ENCODE measurements around the gene OR5K2.

The OR5K2 gene

GRCh38 chr3:98522544-98523281 is 25.2 kb downstream of the OR5K2 start, which contains the start of gene CLDND1:
CLDND1 (minus strand) TSS chr3:98522902; CDS start chr3:98521424, 1,478 bp downstream.
- DNase-seq (ENCODE audit: low spot score): peak; percentile 96

GRCh38 chr3:98525494-98525893 is 28.0 kb downstream of the OR5K2 start:
- no peak for DNase-seq (ENCODE audit: low spot score)

GRCh38 chr3:98528474-98529346 is 31.2 kb downstream of the OR5K2 start:
- DNase-seq (ENCODE audit: low spot score): no peak

- no peak for DNase-seq (ENCODE audit: low spot score)
Observed at GRCh38 chr3:98529856-98530459, 32.5 kb downstream of the OR5K2 start.

GRCh38 chr3:98530676-98531075 is 33.2 kb downstream of the OR5K2 start:
- no peak for DNase-seq (ENCODE audit: low spot score)

GRCh38 chr3:98531622-98532274 is 34.3 kb downstream of the OR5K2 start, which contains the start of gene GPR15:
GPR15 (plus strand) TSS chr3:98531978; CDS start chr3:98532034, 56 bp downstream.
- no peak for DNase-seq (ENCODE audit: low spot score)

- DNase-seq (ENCODE audit: low spot score): no peak
Observed at GRCh38 chr3:98532275-98532637, 34.8 kb downstream of the OR5K2 start.

- DNase-seq (ENCODE audit: low spot score): no peak
Observed at GRCh38 chr3:98532709-98533571, 35.5 kb downstream of the OR5K2 start.

GRCh38 chr3:98534168-98534567 is 36.7 kb downstream of the OR5K2 start:
- no peak for DNase-seq (ENCODE audit: low spot score)

GRCh38 chr3:98534734-98535133 is 37.3 kb downstream of the OR5K2 start:
- DNase-seq (ENCODE audit: low spot score): no peak

- DNase-seq (ENCODE audit: low spot score): no peak
Observed at GRCh38 chr3:98536456-98537017, 39.1 kb downstream of the OR5K2 start.

- DNase-seq (ENCODE audit: low spot score): no peak
Observed at GRCh38 chr3:98540346-98540745, 42.9 kb downstream of the OR5K2 start.

GRCh38 chr3:98541695-98542094 is 44.2 kb downstream of the OR5K2 start:
- no peak for DNase-seq (ENCODE audit: low spot score)

- DNase-seq (ENCODE audit: low spot score): no peak
Observed at GRCh38 chr3:98542623-98543022, 45.1 kb downstream of the OR5K2 start.

GRCh38 chr3:98545940-98546339 is 48.5 kb downstream of the OR5K2 start:
- DNase-seq (ENCODE audit: low spot score): no peak
